H1 (cell line): Measurements from ENCODE around the gene HSD17B2. TPM values are rescaled to one million over a fixed set of nuclear protein-coding genes. Genes with fewer than 3 reads are reported as not detected.

ENCODE experiments used
- CTCF ChIP-seq, 3 experiments: IDR thresholded peaks; 1 replicate in 2 of 3; 2 replicates in 1 of 3; pipeline versions ENCODE4 v1.5.1 to v1.6.1; 2011; ENCODE audit warnings: low read length in 3 of 3, mild to moderate bottlenecking in 3 of 3, inconsistent platforms in 2 of 3, low read depth in 1 of 3, moderate library complexity in 1 of 3; ENCODE audit not compliant: insufficient read depth in 1 of 3; ENCODE audit errors: control extremely low read depth in 1 of 3
- TEAD4 ChIP-seq: IDR thresholded peaks from 2 replicates; pipeline ENCODE4 v1.6.1; 2012; ENCODE audit warnings: low read depth, low read length, inconsistent platforms, mixed read lengths
- YY1 ChIP-seq: IDR thresholded peaks from 2 replicates; pipeline ENCODE4 v1.6.1; 2011; ENCODE audit warnings: low read depth, mild to moderate bottlenecking, low read length
- polyA plus RNA-seq, 7 experiments: library from polyadenylated mRNA; depleted of rRNA in 3 of 7; stranded (reverse) in 5 of 7; unstranded in 2 of 7; fragments of >200 nt in 5 of 7; fragments of 200-250 nt in 2 of 7; gene quantifications; 1 replicate in 5 of 7; 2 replicates in 1 of 7; 4 replicates in 1 of 7; pipeline versions ENCODE4 v1.2.1 to v1.2.3, GENCODE V29; 2011 to 2013; ENCODE audit warnings: missing spikeins in 2 of 7, mixed read lengths in 2 of 7
- total RNA-seq: library from RNA; stranded (reverse); fragmentation: NEBNext Ultra II Directional; extraction: Animal tissue kit (Norgen Biotek cat#: 25700); gene quantifications from 2 replicates; pipeline ENCODE4 v1.2.1, GENCODE V29; 2021

HSD17B2 gene
- total and polyA plus RNA-seq, 2 of the 8 experiments (the other 6 are each of a cell fraction or from before 2014, with no cell fraction given), result not detected

DNA sequence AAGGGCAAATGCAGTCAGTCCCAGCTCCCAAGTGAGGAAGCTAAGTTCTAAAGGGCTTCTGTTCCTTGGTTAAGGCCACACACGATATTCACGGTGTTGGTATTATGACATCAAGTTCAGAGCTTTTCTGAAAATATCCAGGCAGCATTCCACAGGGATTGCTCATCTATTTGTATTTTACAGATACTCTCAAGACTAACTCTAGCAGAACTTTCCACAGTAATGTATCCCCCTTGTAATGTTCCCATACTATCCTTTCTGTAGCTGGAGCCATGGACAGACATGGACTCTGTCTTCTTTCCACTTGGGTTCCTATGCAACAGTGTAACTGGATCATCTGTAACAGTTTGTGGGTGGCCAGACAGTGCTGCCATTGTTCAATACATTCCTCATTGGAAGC, 37.3 kb upstream of the HSD17B2 start (continued):
- TF ChIP-seq CTCF (IDR thresholded peaks at IDR 0.05; ENCODE audit: control extremely low read depth in 1 of 3, insufficient read depth in 1 of 3, low read depth in 1 of 3, low read length in 3 of 3) (no peak), TEAD4 (no peak), YY1 (no peak)
- TF ChIP-seq, all 59 proteins: peak for 0
